GM10248 (cell line): Measurements from ENCODE around the gene BLOC1S3.

Source experiments
- CTCF ChIA-PET: fragments of 300-600 bp; sonication (Branson Sonifier 250); formaldehyde crosslinking; extraction: SDS; loops from one replicate; lab custom pipeline; 2021; ENCODE audit warnings: antibody characterized with exemption; lab: Yijun Ruan, JAX
- POLR2A ChIA-PET: fragments of 350-650 bp; sonication (Branson Sonifier 250); formaldehyde crosslinking; extraction: SDS; loops from one replicate; lab custom pipeline; 2020; ENCODE audit warnings: antibody characterized with exemption; lab: Yijun Ruan, JAX
- DNase-seq: peaks from one replicate; pipeline ENCODE4 v3.0.0; 2012; ENCODE audit errors: extremely low spot score
- TF ChIP-seq, protein P1 (sequence below): IDR thresholded peaks from 2 replicates; pipeline ENCODE4 v1.5.1; 2012; ENCODE audit warnings: mild to moderate bottlenecking, low read depth; ENCODE audit errors: extremely low read depth, missing control alignments, control extremely low read depth

The BLOC1S3 gene

DNA sequence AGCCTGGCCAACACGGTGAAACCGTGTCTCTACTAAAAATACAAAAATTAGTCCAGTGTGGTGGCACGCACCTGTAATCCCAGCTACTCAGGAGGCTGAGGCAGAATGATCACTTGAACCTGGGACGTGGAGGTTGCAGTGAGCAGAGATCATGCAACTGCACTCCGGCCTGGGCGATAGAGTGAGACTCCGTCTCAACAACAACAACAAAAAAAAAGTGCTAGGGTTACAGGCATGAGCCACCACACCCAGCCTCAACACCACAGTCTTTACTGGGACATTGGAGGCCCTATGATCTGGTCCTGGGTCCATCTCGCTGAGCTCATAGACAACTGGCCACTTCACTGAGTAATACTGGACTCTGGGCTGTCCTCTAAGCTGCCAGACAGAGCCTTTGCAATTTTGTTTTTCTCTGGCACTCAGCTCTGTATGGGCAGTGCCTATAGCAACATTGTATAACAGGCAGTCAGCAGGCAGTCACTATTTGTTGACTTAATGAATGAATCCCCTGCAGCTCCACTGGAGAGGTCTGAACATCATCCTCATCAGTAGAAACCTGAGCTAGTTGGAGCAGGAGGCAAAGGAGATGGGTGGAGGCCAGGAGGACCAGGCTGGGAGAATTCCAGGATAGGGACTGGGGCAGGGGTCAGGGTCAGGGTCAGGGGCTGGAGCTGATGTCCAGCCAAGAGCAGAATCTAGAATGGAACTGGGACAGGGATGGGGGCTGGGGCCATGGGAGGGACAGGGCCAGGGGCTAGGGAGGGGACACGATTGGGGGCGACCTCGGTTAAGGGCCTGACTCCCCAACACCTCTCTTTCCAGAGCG, 8.1 kb downstream of the BLOC1S3 start:
- ChIA-PET CTCF (interaction anchor here (0.7 to 1.8 kb wide), 13 partner anchors 8 to 616 kb away, joined by 3 to 14 read pairs (median 3); partner anchors contain the start of genes BLOC1S3 and TRAPPC6A), POLR2A (no interaction called here)
- TF ChIP-seq, protein P1, sequence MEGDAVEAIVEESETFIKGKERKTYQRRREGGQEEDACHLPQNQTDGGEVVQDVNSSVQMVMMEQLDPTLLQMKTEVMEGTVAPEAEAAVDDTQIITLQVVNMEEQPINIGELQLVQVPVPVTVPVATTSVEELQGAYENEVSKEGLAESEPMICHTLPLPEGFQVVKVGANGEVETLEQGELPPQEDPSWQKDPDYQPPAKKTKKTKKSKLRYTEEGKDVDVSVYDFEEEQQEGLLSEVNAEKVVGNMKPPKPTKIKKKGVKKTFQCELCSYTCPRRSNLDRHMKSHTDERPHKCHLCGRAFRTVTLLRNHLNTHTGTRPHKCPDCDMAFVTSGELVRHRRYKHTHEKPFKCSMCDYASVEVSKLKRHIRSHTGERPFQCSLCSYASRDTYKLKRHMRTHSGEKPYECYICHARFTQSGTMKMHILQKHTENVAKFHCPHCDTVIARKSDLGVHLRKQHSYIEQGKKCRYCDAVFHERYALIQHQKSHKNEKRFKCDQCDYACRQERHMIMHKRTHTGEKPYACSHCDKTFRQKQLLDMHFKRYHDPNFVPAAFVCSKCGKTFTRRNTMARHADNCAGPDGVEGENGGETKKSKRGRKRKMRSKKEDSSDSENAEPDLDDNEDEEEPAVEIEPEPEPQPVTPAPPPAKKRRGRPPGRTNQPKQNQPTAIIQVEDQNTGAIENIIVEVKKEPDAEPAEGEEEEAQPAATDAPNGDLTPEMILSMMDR: no peak
- no peak for DNase-seq

DNA sequence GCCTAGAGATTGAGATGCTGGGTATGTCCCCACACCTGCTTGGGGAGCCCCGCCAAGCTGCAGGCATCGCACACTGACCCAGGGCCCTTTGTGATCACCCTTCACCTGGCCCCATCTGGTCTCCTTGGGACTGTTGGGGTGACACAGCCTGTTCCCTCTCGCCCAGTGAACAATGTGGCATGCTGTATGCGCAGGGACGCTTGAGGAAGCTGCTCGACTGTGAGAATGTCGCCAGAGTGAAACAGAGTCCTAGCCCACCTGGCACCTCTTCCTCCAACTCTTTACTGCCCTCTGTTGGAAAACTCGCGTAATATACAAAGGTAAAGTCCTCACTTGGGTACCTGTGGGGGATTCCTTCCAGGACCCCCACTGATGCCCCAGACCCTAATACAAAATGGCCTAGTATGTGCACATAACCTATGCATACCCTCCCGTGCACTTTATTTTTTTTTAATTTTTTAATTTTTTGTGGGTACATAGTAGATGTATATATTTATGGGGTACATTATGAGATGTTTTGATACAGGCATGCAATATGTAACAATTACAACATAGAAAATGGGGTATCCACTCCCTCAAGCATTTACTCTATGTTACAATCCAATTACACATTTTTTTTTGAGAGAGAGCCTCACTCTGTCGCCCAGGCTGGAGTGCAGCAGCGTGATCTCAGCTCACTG, 9.0 kb downstream of the BLOC1S3 start:
- ChIA-PET POLR2A (no interaction called here), CTCF (interaction anchor here (0.7 to 1.8 kb wide), 12 partner anchors 9 to 617 kb away, joined by 3 to 14 read pairs (median 3); partner anchors contain the start of genes BLOC1S3 and TRAPPC6A)
- DNase-seq: peak; percentile 78
- TF ChIP-seq, protein P1: peak; percentile 49

DNA sequence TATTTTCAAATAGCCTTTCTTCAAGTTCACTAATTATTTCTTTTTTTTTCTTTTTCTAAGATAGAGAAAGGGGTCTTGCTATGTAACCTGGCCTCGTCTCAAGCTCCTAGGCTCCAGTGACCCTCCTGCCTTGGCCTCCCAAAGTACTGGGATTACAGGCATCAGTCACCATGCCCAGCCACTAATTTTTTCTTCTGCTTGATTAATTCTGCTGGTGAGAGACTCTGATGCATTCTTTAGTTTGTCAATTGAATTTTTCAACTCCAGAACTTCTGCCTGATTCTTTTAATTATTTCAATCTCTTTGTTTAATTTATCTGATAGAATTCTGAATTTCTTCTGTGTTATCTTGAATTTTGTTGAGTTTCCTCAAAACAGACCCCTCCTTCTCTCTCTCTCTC, 11.4 kb downstream of the BLOC1S3 start:
- TF ChIP-seq, protein P1: no peak
- DNase-seq: no peak
- ChIA-PET POLR2A (interaction anchor here (0.6 kb wide), 1 partner anchor 35 kb away, joined by 4 read pairs; no protein-coding TSS in a partner anchor), CTCF (interaction anchor here (1.4 kb wide), 1 partner anchor 10 kb away, joined by 4 read pairs; no protein-coding TSS in a partner anchor)

DNA sequence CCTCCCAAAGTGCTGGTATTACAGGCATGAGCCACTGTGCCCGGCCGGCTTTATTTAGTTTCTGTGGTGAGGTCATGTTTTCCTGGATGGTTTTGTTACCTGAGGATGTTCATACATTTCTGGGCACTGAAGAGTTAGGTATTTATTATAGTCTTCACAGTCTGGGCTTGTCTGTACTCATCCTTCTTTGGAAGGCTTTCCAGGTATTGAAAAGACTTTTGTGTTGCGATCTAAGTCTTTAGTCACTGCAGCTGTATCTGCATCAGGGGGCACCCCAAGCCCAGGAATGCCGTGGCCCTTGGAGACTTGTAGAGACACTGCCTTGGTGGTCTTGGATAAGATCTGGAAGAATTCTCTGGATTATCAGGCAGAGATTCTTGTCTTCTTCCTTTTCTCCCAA, 12.8 kb downstream of the BLOC1S3 start:
- DNase-seq: no peak
- POLR2A ChIA-PET: no interaction called here
- TF ChIP-seq, protein P1: no peak
- CTCF ChIA-PET: interaction anchor here (0.9 to 1.1 kb wide), 2 partner anchors 9 to 11 kb away, joined by 3 to 4 read pairs; no protein-coding TSS in a partner anchor

DNA sequence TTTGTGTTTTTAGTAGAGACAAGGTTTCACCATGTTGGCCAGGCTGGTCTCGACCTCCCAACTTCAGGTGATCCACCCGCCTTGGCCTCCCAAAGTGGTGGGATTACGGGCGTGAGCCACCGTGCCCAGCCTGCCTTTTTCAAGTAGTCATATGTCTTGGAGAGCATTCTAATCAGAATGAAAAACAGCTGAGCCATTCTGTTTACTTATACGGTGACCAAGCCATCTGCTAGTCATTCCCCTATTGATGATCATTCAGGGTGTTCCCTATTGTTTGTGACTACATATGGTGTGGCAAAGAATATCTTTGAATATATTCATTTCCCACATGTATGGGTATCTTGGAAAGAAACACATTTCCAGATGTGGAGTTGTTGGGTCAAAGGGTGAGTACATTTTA, 17.2 kb downstream of the BLOC1S3 start:
- ChIA-PET CTCF (interaction anchor here (1.7 kb wide), 1 partner anchor 10 kb away, joined by 4 read pairs; no protein-coding TSS in a partner anchor), POLR2A (interaction anchor here (0.6 kb wide), 1 partner anchor 205 kb away, joined by 8 read pairs; no protein-coding TSS in a partner anchor)
- no peak for DNase-seq

More for the DNA sequence above, 17.2 kb downstream of the BLOC1S3 start:
- TF ChIP-seq, protein P1: no peak
